NCI-H446 (cell line): ENCODE data around the gene NAA50.

Experiments
- DNase-seq, 2 experiments: peaks; one replicate each; lab custom pipeline; 2025; lab: John Stamatoyannopoulos, UW

NAA50 gene

DNA sequence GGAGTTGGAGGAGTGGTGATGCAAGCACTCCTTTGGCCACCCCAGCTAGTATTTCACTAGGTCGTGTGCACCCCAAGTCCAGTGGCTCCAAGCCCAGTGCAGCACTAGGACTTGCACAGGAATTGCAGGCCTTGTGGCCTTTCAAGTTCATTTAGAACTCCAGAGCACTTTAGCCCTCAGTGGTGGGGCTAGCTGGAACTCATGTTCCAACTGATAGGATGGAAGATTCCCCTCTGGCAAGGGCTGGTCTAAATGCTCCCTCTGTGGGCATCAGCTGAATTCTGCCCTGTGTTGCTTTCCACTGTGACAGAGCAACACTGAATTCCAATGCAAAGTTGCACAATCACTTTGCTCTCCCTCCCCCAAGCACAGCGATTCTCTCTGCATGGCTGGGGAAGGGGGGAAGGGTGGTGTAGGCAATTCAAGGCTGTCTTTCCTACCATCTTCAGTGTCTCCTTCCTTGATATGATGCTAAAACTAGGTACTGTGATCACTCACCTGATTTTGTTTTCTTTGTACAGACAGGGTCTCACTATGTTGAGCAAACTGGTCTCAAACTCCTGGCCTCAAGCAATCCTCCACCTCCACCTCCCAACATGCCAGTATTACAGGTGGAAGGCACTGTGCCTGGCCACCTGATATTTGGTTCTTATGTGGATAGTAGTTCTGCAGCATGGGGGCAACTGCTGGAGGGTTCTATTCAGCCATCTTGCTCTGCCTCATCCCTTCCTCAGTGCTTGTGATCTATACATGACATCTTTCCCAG, 59.9 kb downstream of the NAA50 start:
- DNase-seq = no peak

GRCh38 chr3:113685124-113685523, 60.9 kb downstream of the NAA50 start:
- no peak for DNase-seq

DNA sequence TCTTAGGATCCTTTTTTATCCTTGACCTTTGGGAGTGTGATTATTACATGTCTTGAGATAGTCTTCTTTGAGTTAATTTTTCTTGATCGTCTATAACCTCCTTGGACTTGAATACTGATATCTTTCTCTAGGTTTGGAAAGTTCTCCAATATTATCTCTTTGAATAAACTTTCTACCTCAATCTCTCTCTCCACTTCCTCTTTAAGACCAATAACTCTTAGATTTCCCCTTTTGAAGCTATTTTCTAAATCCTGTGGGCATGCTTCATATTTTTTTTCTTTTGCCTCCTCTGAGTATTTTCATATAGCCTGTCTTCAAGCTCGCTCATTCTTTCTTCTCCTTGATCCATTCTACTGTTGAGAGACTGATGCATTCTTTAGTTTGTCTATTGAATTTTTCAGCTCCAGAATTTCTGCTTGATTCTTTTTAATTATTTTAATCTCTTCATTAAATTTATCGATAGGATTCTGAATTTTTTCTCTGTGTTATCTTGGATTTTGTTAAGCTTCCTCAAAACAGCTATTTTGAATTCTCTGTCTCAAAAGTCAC, 61.7 kb downstream of the NAA50 start:
- no peak for DNase-seq

DNA sequence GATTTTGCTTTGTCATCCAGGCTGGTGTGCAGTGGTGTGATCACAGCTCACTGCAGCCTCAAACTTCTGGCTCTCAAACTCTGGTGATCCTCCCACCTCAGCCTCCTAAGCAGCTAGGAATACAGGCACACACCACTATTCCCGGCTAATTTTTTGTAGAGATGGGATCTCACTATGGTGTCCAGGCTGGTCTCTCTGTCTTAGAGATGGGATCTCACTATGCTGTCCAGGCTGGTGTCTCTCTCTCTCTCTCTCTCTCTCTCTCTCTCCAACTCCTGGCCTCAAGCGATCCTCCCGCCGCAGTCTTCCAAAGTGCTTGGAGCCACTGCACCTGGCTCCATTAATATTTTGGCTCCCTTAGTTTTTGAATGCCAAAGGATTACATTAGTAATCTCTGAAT, 67.3 kb downstream of the NAA50 start:
- DNase-seq = no peak

GRCh38 chr3:113677737-113678136, 68.3 kb downstream of the NAA50 start:
- no peak for DNase-seq

GRCh38 chr3:113676261-113676660, 69.8 kb downstream of the NAA50 start:
- no peak for DNase-seq

- no peak for DNase-seq
Observed at GRCh38 chr3:113673593-113673992, 72.5 kb downstream of the NAA50 start.

DNA sequence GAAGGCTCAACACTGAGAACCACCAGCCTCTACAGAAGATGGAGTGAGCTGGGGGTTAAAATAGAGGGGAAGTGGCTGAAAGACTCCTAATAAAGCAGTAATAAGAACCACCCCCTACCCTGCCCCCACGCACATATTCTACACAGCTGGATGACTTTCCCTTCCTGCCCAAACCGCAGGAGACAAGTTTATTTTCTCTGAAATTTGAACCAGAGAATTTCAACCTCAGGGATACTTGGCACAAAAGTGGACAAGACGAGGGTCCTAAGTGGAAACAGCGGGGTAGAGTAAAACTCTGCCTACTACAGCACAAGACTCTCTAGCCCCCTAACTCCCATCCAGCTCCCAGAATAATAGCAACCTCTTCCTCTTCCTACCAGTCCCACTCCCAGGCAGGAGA, 78.0 kb downstream of the NAA50 start:
- DNase-seq = no peak
